ENCODE results near the gene ANKRD6. TPM values are rescaled to one million over a fixed set of nuclear protein-coding genes. Genes with fewer than 3 reads are reported as not detected.

ANKRD6 gene
- total RNA-seq, 1 experiment from 2014 or later = 13.9 TPM

GRCh38 chr6:89416796-89417195, 16.2 kb upstream of the ANKRD6 start:
- DNase-seq (ENCODE audit: low spot score) = no peak
- Mint-ChIP-seq H3K27ac (no peak overlapping the region), H3K4me1 (peaks cover 4% of the 10 kb centered on the region; the same call in 1 of the 2 replicates), H3K4me3 (no peak overlapping the region), H3K36me3 (no peaks in the 10 kb centered on the region), H3K27me3 (ENCODE audit: low read depth) (peaks cover 26% of the 10 kb centered on the region), H3K9me3 (no peaks in the 10 kb centered on the region)
- ChIA-PET POLR2A (no interaction called here), CTCF (interaction anchor here (1.3 to 3.6 kb wide), 3 partner anchors 14 to 48 kb away, joined by 5 to 13 read pairs (median 5); no protein-coding TSS in a partner anchor)
- ATAC-seq = no peak
- TF ChIP-seq JAZF1 (CRISPR knock-in tag; IDR thresholded peaks at IDR 0.05) (no peak), GTF2I (CRISPR knock-in tag; conservative IDR thresholded peaks at IDR 0.05) (no peak), FOXK1 (CRISPR knock-in tag; IDR thresholded peaks at IDR 0.05) (no peak), ATF6 (CRISPR knock-in tag; IDR thresholded peaks at IDR 0.05) (no peak)

GRCh38 chr6:89430201-89430962, 2.6 kb upstream of the ANKRD6 start:
- Mint-ChIP-seq H3K27me3 (ENCODE audit: low read depth) (peaks cover 32% of the 10 kb centered on the region), H3K9me3 (no peaks in the 10 kb centered on the region), H3K4me1 (peaks cover 22% of the 10 kb centered on the region), H3K36me3 (no peaks in the 10 kb centered on the region), H3K27ac (no peak overlapping the region), H3K4me3 (no peak overlapping the region)
- ChIA-PET POLR2A (no interaction called here), CTCF (interaction anchor here (0.6 to 3.9 kb wide), 9 partner anchors 11 to 181 kb away, joined by 3 to 61 read pairs (median 5); no protein-coding TSS in a partner anchor)
- ATAC-seq (peak; percentile 12), DNase-seq (ENCODE audit: low spot score) (no peak)
- TF ChIP-seq ATF6 (CRISPR knock-in tag; IDR thresholded peaks at IDR 0.05) (no peak), NR3C1 (CRISPR knock-in tag; conservative IDR thresholded peaks at IDR 0.05; ENCODE audit: low read depth) (no peak), NFATC4 (CRISPR knock-in tag; IDR thresholded peaks at IDR 0.05) (no peak), MLX (CRISPR knock-in tag; IDR thresholded peaks at IDR 0.05) (no peak), CDX4 (CRISPR knock-in tag; IDR thresholded peaks at IDR 0.05; ENCODE audit: borderline replicate concordance) (no peak), RELA (CRISPR knock-in tag; IDR thresholded peaks at IDR 0.05; ENCODE audit: borderline replicate concordance) (no peak), PRDM15 (CRISPR knock-in tag; IDR thresholded peaks at IDR 0.05) (no peak), GABPB1 (CRISPR knock-in tag; IDR thresholded peaks at IDR 0.05) (no peak), NFYB (CRISPR knock-in tag; conservative IDR thresholded peaks at IDR 0.05; ENCODE audit: low read depth) (no peak), TEAD4 (CRISPR knock-in tag; IDR thresholded peaks at IDR 0.05) (no peak), SP1 (CRISPR knock-in tag; conservative IDR thresholded peaks at IDR 0.05) (no peak), ZNF281 (CRISPR knock-in tag; IDR thresholded peaks at IDR 0.05) (no peak), ZNF396 (CRISPR knock-in tag; IDR thresholded peaks at IDR 0.05; ENCODE audit: borderline replicate concordance) (no peak), FOXP1 (CRISPR knock-in tag; IDR thresholded peaks at IDR 0.05; ENCODE audit: borderline replicate concordance) (no peak)
